C4-2B (cell line): Measurements from ENCODE around the gene SPTBN2.

Experiments used
- ZFX ChIP-seq: fragments of 450-650 bp; IDR thresholded peaks from 2 replicates; pipeline ENCODE4 v1.6.1; 2017
- TF ChIP-seq, protein P1 (sequence below): fragments of 450-650 bp; conservative IDR thresholded peaks from 2 replicates; pipeline ENCODE4 v1.5.1; 2017; ENCODE audit warnings: mild to moderate bottlenecking

DNA sequence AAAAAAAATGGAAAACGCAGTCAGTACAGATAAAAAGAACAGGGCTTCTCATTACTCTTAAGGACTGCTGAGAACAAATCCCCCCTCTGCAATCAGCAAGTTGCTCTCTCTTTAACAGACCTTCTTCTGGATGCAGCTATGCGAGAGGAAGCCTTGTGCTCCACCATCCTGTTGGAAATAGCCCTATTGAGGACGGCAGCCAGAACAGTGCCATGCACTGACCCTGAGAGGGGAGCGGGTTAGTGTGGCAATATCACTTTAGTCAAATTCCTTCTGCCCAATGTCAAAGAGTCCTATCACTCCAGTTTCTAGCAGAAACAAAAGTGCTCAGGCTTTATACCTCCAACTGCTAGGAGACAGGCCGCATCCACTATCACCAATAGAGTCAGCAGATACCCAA, 58.2 kb downstream of the SPTBN2 start:
- TF ChIP-seq, protein P1, sequence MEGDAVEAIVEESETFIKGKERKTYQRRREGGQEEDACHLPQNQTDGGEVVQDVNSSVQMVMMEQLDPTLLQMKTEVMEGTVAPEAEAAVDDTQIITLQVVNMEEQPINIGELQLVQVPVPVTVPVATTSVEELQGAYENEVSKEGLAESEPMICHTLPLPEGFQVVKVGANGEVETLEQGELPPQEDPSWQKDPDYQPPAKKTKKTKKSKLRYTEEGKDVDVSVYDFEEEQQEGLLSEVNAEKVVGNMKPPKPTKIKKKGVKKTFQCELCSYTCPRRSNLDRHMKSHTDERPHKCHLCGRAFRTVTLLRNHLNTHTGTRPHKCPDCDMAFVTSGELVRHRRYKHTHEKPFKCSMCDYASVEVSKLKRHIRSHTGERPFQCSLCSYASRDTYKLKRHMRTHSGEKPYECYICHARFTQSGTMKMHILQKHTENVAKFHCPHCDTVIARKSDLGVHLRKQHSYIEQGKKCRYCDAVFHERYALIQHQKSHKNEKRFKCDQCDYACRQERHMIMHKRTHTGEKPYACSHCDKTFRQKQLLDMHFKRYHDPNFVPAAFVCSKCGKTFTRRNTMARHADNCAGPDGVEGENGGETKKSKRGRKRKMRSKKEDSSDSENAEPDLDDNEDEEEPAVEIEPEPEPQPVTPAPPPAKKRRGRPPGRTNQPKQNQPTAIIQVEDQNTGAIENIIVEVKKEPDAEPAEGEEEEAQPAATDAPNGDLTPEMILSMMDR = no peak
- TF ChIP-seq ZFX = no peak
